Epithelial cell of esophagus (primary cell): ENCODE measurements around the gene SHROOM1.
"Not testable (repeated sequence)": the region's sequence is repeated elsewhere in the genome, so short reads cannot be mapped to it uniquely, and the experiment has no call there.

Source experiments
- DNase-seq: peaks from one replicate; pipeline ENCODE4 v3.0.0; 2010; ENCODE audit warnings: low read depth
- H3K4me3 ChIP-seq: 2 replicates; pipeline ENCODE4 v1.5.1; 2011; ENCODE audit warnings: mild to moderate bottlenecking, low read length, control low read depth
- CTCF ChIP-seq: IDR thresholded peaks from 2 replicates; pipeline ENCODE4 v1.5.1; 2011; ENCODE audit warnings: low read depth, mild to moderate bottlenecking, low read length, control low read depth, inconsistent platforms; ENCODE audit not compliant: insufficient read depth; ENCODE audit errors: missing control alignments

Gene SHROOM1

GRCh38 chr5:132808448-132808847 lies 22.0 kb downstream of the SHROOM1 start:
- TF ChIP-seq CTCF: no peak
- H3K4me3 ChIP-seq: no peak overlapping the region
- DNase-seq: peak; percentile 18

- no peak overlapping the region for H3K4me3 ChIP-seq
- DNase-seq: no peak
- TF ChIP-seq CTCF: no peak
Measured at GRCh38 chr5:132807163-132807838, 23.1 kb downstream of the SHROOM1 start.

- not testable (repeated sequence) for DNase-seq, H3K4me3 ChIP-seq
Measured at GRCh38 chr5:132806804-132807162, 23.7 kb downstream of the SHROOM1 start.

- not testable (repeated sequence) for DNase-seq, H3K4me3 ChIP-seq
Measured at GRCh38 chr5:132805872-132806271, 24.6 kb downstream of the SHROOM1 start.

GRCh38 chr5:132804219-132804618 lies 26.2 kb downstream of the SHROOM1 start:
- H3K4me3 ChIP-seq, DNase-seq: not testable (repeated sequence)

- DNase-seq, H3K4me3 ChIP-seq: not testable (repeated sequence)
Measured at GRCh38 chr5:132802685-132803066, 27.8 kb downstream of the SHROOM1 start.

GRCh38 chr5:132802044-132802684 lies 28.3 kb downstream of the SHROOM1 start:
- TF ChIP-seq CTCF: no peak
- no peak for DNase-seq
- no peak overlapping the region for H3K4me3 ChIP-seq

GRCh38 chr5:132800545-132800944 lies 29.9 kb downstream of the SHROOM1 start:
- H3K4me3 ChIP-seq: no peak overlapping the region
- TF ChIP-seq CTCF: no peak
- no peak for DNase-seq

GRCh38 chr5:132799392-132799791 lies 31.1 kb downstream of the SHROOM1 start:
- TF ChIP-seq CTCF: no peak
- no peak overlapping the region for H3K4me3 ChIP-seq
- DNase-seq: peak; percentile 50
